Stimulated activated CD4-positive, alpha-beta T cell treated with anti-CD3 and anti-CD28 coated beads, Interleukin-15, amount 100 ng/mL, for 24 hours (primary cell): ENCODE data around the gene ANKRD9.

Source experiments
- DNase-seq: peaks from one replicate; pipeline ENCODE4 v3.0.0-alpha.2; 2020

The ANKRD9 gene

DNA sequence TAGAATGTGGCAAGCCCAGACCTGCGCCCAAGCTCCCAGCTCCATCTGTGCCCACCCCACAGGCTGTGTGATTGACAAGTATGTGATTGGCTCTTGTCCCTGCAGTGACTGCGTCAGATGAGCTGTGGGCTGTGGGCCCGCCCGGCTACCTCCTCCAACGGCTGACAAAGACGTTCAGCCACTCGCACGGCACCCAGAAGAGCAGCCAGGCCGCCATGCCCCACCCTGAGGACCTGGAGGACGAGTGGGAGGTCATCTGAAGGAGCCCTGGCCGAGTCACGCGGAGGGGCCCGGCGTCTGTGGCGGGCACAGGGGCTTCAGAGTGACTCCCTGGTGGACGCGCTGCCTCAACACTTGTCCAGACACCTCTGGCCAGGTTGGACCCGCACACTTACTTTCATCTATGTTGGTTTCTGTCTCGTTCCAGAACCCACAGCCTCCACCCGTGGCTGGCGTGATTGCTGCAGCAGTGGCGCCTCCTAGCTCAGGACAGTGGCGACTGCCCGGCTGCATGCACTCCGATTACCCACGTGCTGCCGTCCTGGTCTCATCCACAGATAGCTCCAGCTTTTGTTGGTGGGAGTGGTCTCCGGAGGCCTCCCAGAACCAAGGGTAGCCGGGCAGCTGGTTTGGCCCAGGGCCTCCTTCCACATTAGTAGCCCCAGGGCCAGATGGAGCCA, 11.4 kb downstream of the ANKRD9 start:
- no peak for DNase-seq

DNA sequence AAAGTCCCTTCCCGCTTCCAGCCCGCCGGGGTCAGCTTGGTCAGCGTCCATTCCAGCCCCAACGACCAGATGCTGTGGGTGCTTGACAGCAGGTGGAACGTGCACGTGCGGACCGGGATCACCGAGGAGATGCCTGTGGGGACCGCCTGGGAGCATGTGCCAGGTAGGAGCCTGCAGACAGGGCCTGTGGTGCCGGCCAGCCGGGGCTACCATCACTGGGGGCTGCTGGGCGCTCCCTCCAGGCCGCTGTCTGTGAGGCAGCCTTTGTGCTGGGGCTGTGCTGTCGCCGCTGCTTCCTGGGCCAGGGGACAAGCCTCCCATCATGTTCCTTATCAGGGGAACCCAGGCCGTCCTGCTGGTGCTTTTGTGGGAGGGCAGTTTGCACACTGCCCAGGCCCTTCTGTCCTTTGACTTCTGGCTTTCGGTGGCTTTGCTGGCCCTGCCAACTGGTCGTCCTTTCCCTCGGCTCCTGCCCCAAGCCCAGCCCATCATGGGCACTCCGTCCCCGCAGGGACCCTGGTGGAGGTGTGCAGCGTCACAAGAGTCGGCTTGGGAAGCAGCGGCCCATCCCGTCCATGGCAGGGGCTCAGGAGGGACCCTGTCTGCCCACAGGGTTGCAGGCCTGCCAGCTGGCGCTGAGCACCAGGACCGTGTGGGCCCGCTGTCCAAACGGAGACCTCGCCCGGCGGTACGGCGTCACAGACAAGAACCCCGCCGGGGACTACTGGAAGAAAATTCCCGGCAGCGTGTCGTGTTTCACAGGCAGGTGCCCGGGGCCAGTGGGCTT, 12.4 kb downstream of the ANKRD9 start:
- no peak for DNase-seq

DNA sequence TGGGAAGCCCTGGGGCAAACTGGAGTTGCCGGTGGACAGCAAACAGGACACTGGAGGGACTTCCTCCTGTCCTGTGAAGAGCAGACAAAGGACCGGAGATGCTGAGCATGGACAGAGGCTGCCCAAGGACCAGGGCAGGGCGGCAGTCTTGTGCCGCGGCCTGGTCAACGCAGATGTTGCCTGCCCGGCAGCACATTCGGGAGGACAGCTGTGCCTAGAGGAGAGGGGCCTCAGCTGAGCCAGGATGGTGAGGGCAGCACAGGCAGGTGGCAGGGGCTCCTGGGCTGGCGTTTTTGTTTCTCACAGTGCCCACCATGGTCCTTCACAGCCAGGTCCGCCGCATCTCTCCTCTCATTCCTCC, 13.3 kb downstream of the ANKRD9 start:
- no peak for DNase-seq

DNA sequence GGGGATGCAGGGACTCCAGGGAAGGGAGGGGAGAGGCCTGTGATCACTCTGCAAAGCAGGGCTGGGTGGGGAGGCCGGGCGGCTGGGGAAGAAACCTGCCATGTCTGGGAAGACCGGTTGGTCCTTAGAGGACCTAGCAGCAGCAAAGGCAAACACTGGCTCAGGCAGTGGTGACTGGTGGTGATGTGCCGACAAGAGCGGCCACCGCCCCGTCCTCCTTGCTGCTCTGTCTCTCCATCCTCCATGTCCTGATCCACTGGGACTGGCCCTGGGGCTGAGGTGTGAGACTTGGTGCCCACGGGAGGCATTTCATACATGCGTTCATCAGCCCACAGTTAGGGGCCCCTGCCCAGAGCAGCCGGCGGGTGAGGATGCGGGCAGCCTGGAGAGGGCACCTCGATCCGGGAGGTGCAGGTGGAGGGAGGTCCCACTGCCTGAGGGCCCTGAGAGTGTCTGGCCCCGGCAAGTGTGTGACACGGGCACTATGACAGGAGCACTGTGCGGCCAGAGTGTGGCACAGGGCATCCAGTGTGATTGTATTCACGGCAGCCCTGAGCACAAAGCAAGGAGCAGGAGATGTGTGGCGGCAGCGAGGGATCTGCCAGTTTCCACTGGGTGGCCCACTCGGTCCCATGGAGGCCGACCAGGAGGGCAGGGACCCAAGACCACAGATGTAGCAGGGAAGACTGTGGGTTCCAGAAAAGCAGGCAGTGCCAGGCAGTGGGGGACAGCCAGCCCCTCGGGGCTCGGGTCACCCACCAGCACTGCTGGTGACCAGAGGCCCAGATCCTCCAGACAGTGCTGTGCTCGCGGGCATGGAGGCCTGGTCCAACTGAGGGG, 13.9 kb downstream of the ANKRD9 start:
- no peak for DNase-seq

DNA sequence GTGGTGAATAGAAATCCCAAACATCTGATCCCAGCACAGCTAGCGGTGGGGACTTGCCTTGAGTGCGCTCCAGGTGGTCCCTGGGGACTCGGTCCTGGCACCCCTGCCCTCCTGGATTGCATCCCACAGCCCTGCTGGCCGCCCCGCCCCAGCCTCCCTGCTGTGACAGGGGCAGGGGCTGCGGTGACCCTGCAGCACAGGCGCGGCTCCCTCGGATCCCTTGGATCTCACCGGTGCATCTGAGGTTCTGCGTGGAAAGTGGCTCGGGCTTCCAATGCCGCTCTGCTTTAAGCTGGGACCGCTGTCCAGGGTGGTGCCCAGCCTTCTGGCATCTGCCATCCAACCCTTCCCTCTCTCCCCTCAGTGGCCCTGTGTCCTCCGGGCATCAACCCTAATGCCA, 16.0 kb downstream of the ANKRD9 start:
- DNase-seq, result no peak

DNA sequence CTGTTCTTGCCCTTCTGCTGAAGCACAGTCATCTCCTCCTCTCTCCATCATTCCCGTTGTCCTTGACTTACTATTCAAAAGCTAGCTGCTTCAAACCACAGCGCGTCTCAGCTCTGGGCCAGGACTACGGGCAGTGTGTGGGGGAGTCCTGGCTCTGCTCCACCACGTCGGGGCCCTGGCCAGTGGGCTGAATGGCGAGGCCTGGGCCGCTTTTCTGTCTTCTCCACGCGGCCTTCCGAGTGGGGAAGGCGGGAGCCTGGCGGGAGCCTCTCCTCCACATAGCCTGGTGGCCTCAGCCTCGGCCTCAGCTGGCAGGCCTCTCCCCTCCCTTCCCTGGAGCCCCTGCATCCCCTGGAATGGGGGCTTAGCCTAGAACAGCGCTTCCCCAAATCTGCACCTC, 16.5 kb downstream of the ANKRD9 start:
- DNase-seq, result no peak

DNA sequence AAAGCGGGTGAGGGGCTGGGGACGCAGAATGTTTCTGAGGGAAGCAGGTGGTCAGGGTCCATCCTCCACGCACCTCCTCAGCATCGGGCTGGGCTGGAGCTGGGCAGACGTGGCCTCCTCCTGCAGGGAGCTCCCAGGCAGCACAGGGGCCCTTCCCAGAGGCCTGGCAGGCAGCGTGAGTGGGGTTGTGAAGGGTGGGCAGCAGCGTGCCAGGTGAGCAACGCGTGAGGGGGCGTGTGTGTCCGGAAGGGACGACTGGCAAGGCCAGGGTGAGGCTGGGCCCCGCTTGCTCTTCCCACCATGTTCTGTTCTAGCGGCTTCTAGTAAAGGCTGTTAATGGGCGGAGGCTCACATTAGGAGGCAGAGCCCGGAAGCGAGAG, 17.1 kb downstream of the ANKRD9 start:
- DNase-seq, result no peak

DNA sequence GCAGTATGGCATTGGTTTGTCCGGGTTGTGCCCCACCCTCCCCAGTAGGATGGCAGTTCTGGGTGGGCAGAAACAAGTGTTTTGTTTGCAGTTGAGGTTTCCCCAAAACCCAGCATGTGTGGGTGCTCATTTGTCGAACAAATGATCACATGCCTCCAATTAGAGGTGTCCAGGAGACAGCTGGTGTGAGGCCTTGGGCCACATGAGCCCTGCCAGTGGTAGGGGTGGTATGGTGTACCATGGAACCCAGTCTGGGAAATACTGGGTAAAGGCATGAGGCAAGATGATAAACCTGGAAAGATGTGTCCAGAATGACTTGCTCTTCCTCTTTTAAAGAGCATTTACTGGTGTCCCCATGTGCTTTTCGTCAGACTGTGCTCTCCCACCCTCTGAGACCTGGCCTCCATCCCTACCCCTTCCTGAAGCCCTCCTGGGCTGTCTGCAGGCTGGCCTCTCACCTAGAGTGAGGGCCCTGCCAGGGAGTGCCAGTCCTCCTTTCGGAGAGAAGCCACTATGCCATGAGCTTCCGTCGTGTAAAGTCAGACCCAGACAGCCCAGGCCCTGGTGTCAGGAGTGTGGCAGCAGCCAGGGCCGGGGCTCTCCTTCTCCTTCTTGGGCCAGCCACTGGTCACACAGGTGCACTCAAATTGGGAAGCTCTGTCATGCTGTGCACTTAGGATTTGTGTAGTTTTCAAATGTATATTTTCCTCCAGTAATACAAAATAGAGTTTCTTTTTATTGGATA, 17.6 kb downstream of the ANKRD9 start:
- DNase-seq, result no peak

DNA sequence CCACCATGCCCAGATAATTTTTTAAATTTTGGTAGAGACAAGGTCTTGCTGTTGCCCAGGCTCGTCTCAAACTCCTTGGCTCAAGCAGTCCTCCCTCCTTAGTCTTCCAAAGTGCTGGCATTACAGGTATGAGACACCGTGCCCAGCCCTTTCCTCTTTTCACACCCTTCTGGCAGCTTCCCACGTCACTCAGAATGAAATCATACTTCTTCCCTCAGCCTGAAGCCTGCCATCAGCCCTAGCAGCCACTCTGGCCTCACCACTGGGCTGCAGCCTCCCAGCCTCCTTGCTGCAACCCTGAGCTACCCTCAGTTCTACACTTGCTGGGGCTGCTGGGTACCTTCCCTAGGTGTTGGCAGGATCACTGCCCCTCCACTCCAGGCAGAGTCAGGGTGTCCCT, 18.2 kb downstream of the ANKRD9 start:
- DNase-seq, result no peak

DNA sequence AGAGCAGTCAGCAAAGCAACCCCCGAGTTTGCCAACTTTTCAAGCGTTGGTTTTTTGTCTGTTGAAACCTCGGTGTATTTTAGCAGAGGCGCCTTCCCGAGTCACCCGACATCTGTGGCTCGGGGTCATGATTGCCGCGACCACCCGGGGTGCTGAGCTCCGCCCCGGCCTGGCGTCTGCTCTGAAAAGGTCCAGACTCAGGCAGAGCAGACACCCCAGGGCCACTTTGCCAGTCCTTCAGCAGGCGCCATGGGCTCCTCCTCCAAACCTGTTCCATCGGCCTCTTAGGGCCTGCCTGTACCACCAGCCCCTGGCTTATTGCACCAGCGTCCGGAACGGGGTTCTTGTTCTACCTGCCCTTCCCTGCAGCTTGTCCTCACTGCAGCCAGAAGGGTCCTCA, 19.1 kb downstream of the ANKRD9 start:
- no peak for DNase-seq

DNA sequence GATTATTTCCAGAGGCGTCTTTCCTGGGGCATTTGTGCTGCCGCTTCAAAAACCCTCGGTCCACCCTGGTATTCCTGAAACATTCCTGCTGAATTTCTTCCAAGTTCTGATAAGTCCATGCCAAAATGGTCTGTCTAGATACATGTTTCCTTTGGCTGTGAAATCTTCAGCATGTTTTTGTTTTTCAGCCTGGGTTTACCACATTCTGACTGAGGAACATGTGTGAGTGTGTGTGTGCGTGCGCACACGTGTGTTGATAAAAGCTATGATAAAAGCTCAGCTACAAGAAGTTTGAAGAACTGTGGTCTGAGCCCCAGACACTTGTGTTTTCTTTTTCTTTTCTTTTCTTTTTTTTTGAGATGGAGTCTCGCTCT, 22.4 kb downstream of the ANKRD9 start:
- DNase-seq, result no peak

DNA sequence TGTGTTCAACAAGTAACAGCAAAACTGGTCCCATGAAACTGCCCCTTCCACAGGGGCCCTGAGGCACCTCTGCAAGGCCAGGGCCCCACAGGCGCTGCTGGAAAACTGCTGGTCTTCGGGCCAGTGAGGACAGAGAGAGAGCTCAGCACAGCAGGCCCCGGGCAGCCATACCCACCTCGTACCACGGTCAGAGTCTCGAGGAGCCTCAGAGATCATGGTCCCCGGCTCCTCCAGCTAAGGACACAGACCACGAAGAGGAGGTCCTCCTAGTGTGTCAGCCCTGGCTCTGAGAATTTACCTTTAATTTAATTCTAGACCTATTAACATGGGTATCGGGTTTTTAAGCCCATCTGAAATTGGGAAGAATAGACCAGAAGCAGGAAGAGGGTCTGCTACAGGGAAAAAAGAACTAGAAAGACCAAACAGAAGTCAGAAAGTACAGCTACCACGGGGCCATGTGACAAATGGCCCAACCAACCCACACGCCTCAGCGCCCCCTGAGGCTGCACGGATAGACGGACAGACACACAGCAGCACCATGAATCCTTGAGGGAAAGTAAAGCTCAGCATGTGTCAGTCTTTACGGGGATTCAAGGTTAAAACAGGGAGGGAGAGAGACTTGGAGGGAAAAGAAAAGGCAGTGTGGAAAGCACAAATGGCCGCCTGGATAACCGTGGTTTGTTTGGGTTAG, 22.9 kb downstream of the ANKRD9 start:
- no peak for DNase-seq

DNA sequence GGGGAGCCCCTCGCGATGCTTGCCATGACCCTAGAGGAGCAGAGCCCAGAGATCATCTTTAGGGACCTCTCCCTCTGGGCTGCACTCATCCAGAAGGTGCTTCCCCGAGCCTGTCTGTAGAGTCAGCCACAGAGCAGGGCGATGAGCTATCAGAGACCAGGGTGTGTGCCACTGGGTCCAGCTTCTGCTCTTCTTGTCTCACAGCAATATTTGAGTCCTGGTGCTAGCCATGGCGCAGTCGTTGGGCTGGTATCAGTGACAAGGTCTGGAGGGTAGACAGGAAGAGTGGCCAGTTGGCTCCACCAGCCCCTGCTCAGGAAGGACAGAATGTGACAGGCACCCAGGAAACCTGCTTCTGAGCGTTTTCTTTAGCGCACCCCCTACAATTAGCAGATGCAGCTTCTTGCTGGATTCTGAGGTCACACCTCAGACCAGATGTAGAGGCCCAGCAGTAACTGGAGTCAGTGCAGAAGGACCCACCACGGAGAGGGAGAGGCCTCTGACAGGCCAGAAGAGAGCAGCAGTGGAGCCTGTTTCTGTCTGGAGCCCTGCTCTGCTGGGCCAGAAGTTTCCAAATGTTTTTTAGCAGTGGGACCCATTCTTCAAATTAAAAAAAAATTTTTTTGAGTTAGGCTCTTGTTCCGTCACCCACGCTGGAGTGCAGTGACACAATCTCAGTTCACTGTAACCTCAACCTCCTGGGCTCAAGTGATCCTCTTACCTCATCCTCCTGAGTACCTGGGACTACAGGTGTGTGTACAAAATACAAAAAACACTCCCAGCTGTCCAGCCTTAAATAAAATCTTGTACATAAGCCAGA, 23.7 kb downstream of the ANKRD9 start:
- no peak for DNase-seq

DNA sequence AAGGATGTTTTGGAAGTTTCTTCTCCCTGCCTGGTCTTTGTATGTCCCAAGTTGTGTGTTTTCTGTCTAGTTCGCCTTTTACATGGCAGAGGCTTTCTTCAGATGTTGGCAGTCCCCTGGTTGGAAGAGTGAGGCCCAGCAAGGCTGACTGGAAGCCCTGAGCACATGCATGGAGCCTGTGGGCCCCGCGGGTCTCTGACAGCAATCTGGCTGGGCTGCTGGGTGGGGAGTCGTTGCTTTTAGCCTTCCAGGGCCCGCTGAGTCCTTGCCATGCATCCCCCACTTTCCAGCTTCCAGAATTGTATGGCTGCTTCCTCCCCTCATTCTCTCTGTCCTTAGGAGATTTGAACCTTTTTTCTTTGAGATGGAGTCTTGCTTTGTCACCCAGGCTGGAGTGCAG, 25.3 kb downstream of the ANKRD9 start:
- DNase-seq, result no peak

DNA sequence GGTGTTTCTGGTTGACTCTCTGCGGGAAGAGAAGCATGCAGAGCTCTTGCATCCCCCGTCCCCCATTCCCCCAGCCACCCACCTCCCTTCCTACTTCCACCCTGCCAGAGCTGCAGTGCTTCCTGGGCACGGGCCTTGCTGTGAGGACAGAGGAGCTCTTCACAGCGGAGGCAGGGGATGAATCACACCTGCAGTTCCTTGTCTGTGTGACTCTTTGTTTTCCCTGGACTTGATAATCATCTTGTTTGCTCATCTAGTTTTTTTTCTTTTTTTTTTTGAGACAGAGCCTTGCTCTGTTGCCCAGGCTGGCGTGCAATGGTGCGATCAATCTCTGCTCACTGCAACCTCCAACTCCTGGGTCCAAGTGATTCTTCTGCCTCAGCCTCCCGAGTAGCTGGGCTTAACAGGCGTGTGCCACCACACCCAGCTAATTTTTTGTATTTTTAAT, 27.8 kb downstream of the ANKRD9 start:
- DNase-seq, result no peak

DNA sequence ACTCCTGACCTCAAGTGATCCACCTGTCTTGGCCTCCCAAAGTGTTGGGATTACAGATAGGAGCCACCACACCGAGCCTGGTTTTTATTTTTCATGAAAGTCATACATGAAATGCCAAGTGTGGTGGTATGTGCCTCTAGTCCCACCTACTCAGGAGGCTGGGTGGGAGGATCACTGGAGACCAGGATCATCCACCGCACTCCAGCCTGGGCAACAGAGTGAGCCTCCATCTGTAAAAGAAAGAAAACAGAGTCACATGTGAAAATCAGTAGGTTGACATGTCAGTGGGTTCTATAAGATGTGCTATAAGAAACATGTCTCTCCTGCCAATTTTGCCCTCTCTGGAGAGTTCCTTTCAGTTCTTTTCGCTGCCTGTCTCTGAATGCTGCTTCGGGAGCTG, 28.2 kb downstream of the ANKRD9 start:
- no peak for DNase-seq

DNA sequence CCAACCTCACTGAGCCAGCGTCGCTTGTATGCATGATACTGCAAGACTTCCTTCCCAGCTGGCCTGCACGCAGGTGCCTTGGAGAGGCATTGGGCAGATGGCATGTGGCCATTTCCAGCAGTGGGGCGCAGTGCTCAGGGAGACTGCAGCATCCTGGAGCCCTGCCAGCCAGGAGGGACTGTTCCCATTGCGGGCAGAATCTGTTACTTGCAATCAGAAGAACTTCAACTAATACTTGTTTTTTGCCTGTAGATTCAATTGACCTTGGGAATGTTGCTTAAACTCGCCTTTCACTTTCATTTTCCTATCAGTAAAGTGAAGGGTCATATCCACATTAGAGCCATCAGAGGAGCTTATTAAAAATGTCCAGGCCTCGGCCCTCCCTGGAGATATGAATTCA, 29.8 kb downstream of the ANKRD9 start:
- DNase-seq, result no peak

DNA sequence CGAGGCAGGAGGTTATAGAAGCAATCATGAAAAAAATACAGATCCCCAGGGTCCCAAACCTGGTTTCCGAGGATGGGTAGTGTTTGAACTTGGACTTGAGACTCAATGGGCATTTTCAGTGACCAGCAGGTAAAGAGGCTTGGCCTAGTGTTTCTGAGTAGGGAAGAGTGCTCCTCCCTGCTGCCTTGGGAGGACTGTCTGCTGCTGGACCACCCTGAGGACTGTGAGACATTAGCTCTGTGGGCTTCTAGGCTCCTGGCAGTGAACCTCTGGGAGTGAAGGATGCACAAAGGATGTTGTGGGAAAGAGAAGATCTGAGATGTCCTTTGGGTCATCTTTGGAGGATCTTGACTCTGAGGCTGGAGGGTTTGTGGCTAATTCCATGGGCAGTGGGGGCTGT, 30.5 kb downstream of the ANKRD9 start:
- no peak for DNase-seq

DNA sequence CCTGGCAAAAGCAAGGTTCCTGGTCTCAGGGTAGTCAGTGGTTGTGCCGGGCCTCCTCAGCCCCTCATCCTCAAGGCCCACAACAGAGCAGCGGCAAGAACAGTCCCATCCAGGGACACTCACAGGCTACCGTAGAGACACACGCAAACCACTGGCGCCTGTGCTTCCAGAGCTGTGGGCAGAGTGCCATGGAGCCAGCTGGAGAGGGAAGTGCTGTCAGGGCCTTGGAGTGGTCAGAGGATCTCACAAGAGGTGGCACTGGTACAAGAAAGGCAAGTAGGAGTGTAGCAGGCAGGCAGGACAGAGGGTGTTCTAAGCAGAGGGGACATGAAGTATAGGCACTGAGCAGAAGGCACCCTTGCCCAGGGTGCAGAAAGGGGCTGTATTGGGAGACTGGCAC, 34.6 kb downstream of the ANKRD9 start:
- DNase-seq, result no peak

DNA sequence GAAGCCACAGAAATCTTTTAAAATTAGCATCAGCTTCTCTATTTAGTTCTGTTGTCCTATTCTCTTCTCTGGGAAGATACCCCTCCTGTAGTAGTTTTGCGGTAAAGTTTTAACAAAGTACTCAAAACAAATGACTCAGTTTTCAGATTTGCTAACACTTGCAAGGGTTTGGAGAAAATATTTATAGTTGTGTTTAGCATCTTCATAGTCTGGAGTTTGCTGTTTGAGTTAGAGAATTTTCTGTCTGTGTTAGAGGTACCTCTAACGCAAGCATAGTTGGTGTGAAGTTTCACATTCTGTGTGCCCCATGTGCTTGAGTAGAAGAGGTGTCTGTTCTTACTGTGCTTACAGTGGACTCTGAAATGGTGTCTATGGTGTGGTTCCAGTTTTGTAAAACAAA, 36.0 kb downstream of the ANKRD9 start:
- DNase-seq, result no peak

DNA sequence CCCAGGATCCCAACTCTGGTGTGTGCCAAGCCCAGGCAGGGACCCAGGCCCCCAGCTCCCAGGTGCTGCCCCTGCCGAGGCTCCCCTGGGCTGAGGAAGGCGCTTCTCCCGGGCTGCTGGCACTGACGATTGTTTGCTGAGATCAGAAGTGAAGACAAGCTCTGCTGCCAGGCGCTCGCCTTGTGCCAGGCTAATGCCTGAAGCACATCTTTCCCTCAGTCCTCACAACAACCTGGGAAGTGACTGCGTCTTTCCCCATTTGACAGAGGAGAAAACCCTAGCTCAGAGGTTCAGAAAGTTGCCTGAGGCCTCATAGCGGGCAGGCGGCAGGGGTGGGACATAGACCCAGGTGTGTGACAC, 36.8 kb downstream of the ANKRD9 start:
- DNase-seq, result no peak
